IMR-90 (cell line): Measurements from ENCODE around the gene CDH23. TPM values are rescaled to one million over a fixed set of nuclear protein-coding genes. Genes with fewer than 3 reads are reported as not detected.

Source experiments
- ATAC-seq: fragments of 200-7000 bp; cut with Tn5 transposase; 2 replicates; pipeline ENCODE4 v1.9.1; 2020; ENCODE audit warnings: low read depth, mild to moderate bottlenecking, moderate library complexity
- BruUV-seq: library from RNA; stranded (reverse); fragments of 400-500 nt; replicated peaks from 2 replicates; lab custom pipeline; 2021; lab: Mats Ljungman, UMichigan
- CTCF ChIA-PET: fragments of 300-600 bp; formaldehyde crosslinking; extraction: SDS; loops from one replicate; lab custom pipeline; 2021; ENCODE audit warnings: antibody characterized with exemption; lab: Yijun Ruan, JAX
- POLR2A ChIA-PET: fragments of 300-600 bp; sonication (Branson Sonifier 250); formaldehyde crosslinking; loops from one replicate; lab custom pipeline; 2022; ENCODE audit warnings: antibody characterized with exemption; ENCODE audit not compliant: unreplicated experiment; lab: Charles Lee
- DNase-seq: peaks from one replicate; pipeline ENCODE4 v3.0.0; 2013
- H2AFZ ChIP-seq: replicated peaks from 2 replicates; pipeline ENCODE3; 2013; ENCODE audit warnings: low read length, mild to moderate bottlenecking; ENCODE audit not compliant: poor library complexity
- H2AK5ac ChIP-seq: 2 replicates; pipeline ENCODE4 v1.6.1; 2013; ENCODE audit warnings: low read depth, low read length, inconsistent platforms
- H2AK9ac ChIP-seq: replicated peaks from 2 replicates; pipeline ENCODE3; 2013; ENCODE audit warnings: mild to moderate bottlenecking, low read depth, low read length, moderate library complexity; ENCODE audit not compliant: poor library complexity
- H2BK120ac ChIP-seq: 2 replicates; pipeline ENCODE4 v1.6.1; 2013; ENCODE audit warnings: low read depth, low read length, inconsistent platforms
- H2BK15ac ChIP-seq: 3 replicates; pipeline ENCODE4 v1.6.1; 2013; ENCODE audit warnings: low read depth, low read length, inconsistent platforms
- H2BK20ac ChIP-seq: 2 replicates; pipeline ENCODE4 v1.6.1; 2013; ENCODE audit warnings: low read depth, mild to moderate bottlenecking, inconsistent platforms, low read length, moderate library complexity
- H2BK5ac ChIP-seq: 2 replicates; pipeline ENCODE4 v1.6.1; 2013; ENCODE audit warnings: mild to moderate bottlenecking, low read depth, low read length, inconsistent platforms; ENCODE audit not compliant: poor library complexity, severe bottlenecking
- H3K14ac ChIP-seq: replicated peaks from 2 replicates; pipeline ENCODE4 v1.6.1; 2013; ENCODE audit warnings: low read depth, low read length, inconsistent platforms
- H3K18ac ChIP-seq: 2 replicates; pipeline ENCODE4 v1.6.1; 2013; ENCODE audit warnings: low read depth, low read length, control low read depth
- H3K23ac ChIP-seq: 2 replicates; pipeline ENCODE4 v1.6.1; 2013; ENCODE audit warnings: low read depth, low read length, inconsistent platforms
- H3K27ac ChIP-seq: 2 replicates; pipeline ENCODE4 v1.5.1; 2013; ENCODE audit warnings: mild to moderate bottlenecking, control low read depth, low read length; ENCODE audit not compliant: insufficient read depth
- H3K27me3 ChIP-seq: 2 replicates; pipeline ENCODE4 v1.6.1; 2013; ENCODE audit warnings: low read length; ENCODE audit not compliant: control insufficient read depth, insufficient read depth
- H3K36me3 ChIP-seq: 2 replicates; pipeline ENCODE4 v1.6.1; 2013; ENCODE audit warnings: low read length, mixed read lengths; ENCODE audit not compliant: control insufficient read depth, insufficient read depth
- H3K4ac ChIP-seq: 2 replicates; pipeline ENCODE4 v1.6.1; 2013; ENCODE audit warnings: low read depth, low read length, inconsistent platforms
- H3K4me1 ChIP-seq: 2 replicates; pipeline ENCODE4 v1.6.1; 2013; ENCODE audit warnings: low read length, mixed read lengths; ENCODE audit not compliant: control insufficient read depth, insufficient read depth
- H3K4me2 ChIP-seq: 2 replicates; pipeline ENCODE4 v1.6.1; 2013; ENCODE audit warnings: low read depth, mild to moderate bottlenecking, control low read depth, low read length, moderate library complexity
- H3K4me3 ChIP-seq: 2 replicates; pipeline ENCODE4 v1.5.1; 2013; ENCODE audit warnings: low read depth, mild to moderate bottlenecking, control low read depth, low read length, moderate library complexity; ENCODE audit not compliant: insufficient read depth
- H3K56ac ChIP-seq: 2 replicates; pipeline ENCODE4 v1.6.1; 2013; ENCODE audit warnings: low read length, inconsistent platforms; ENCODE audit not compliant: insufficient read depth; ENCODE audit errors: extremely low read depth
- H3K79me1 ChIP-seq, 2 experiments: 2 replicates each; pipeline ENCODE4 v1.6.1; 2013; ENCODE audit warnings: low read length in 2 of 2, inconsistent platforms in 1 of 2, low read depth in 1 of 2
- H3K9ac ChIP-seq: 2 replicates; pipeline ENCODE4 v1.6.1; 2013; ENCODE audit warnings: low read depth, low read length, control low read depth
- H3K9me1 ChIP-seq: 2 replicates; pipeline ENCODE4 v1.6.1; 2013; ENCODE audit warnings: low read length, inconsistent platforms; ENCODE audit not compliant: insufficient read depth
- H3K9me3 ChIP-seq: 2 replicates; pipeline ENCODE4 v1.6.1; 2013; ENCODE audit warnings: low read length; ENCODE audit not compliant: control insufficient read depth, insufficient read depth
- H4K20me1 ChIP-seq: 2 replicates; pipeline ENCODE4 v1.6.1; 2013; ENCODE audit warnings: low read length, inconsistent platforms; ENCODE audit not compliant: insufficient read depth
- H4K5ac ChIP-seq: 2 replicates; pipeline ENCODE4 v1.6.1; 2013; ENCODE audit warnings: mild to moderate bottlenecking, low read depth, low read length, control low read depth
- H4K8ac ChIP-seq, 2 experiments: 2 replicates each; pipeline ENCODE4 v1.6.1; 2013; ENCODE audit warnings: low read depth in 2 of 2, low read length in 2 of 2, control low read depth in 1 of 2, inconsistent platforms in 1 of 2
- H4K91ac ChIP-seq: 2 replicates; pipeline ENCODE4 v1.6.1; 2013; ENCODE audit warnings: low read depth, low read length, inconsistent platforms; ENCODE audit not compliant: insufficient read depth
- CHD1 ChIP-seq: IDR thresholded peaks from 2 replicates; pipeline ENCODE4 v1.6.1; 2012; ENCODE audit warnings: low read depth, low read length, improper control_type of control experiment
- WGBS, 2 experiments: methylation state at CpG; one replicate each; pipeline versions ENCODE4 v1.1.5 to v1.1.7; 2013; ENCODE audit warnings: missing lambda C conversion rate in 2 of 2; ENCODE audit not compliant: insufficient read length in 1 of 2; ENCODE audit errors: extremely low coverage in 2 of 2; 5-methylcytosine and 5-hydroxymethylcytosine counted together
- dilution Hi-C: fragments of 300-500 bp; cut with HindIII; formaldehyde crosslinking; loops from one replicate; pipeline ENCODE4 v1.14.3; 2018; ENCODE audit warnings: low sequenced_read_pairs; ENCODE audit not compliant: unreplicated experiment
- in situ Hi-C: fragments of 300-500 bp; cut with MboI; formaldehyde crosslinking; loops from 3 replicates; pipeline ENCODE4 v1.14.3; 2019; ENCODE audit warnings: low sequenced_read_pairs, inconsistent platforms, mixed read lengths
- intact Hi-C: fragments of 100-400 bp; cut with micrococcal nuclease; formaldehyde crosslinking; loops from 2 replicates; pipeline ENCODE4 v1.10.0; 2022
- polyA plus RNA-seq, 3 experiments: library from polyadenylated mRNA; depleted of rRNA; stranded (reverse); fragments of >200 nt; gene quantifications; 2 replicates each; pipeline ENCODE4 v1.2.3, GENCODE V29; 2012; ENCODE audit warnings: low replicate concordance in 1 of 3
- total RNA-seq: library from RNA; depleted of rRNA; stranded (reverse); fragments of >200 nt; gene quantifications from 2 replicates; pipeline ENCODE4 v1.2.3, GENCODE V29; 2012

The CDH23 gene
- total and polyA plus RNA-seq, 2 of the 4 experiments (the other 2 are of a cell fraction) = under 0.01 to 0.03 TPM

DNA sequence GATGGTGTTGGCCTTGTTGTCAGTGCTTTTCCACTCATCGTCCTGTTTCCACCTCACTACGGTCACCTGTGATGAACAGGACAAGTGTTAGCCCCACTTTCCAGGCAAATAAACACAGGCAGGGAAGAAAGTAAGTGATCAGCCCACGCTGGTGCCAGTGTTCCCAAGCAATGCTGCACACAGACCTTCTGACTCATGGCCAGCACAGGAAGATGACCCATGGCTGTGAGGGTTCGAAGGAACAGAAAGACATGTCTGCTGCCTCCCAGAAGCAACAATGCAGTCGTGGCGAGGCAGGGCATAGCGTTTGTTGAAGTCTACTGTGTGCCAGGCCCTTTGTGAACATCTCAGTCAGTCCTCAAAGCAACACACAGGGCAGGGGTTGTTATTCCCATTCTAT is 41.9 kb upstream of the CDH23 start:
- Histone ChIP-seq H3K18ac (no peak overlapping the region), H2BK5ac (no peak overlapping the region), H2BK15ac (no peak overlapping the region), H3K4me1 (no peaks in the 10 kb centered on the region), H2BK20ac (no peak overlapping the region), H3K56ac (no peak overlapping the region), H2AK5ac (no peak overlapping the region), H3K9me3 (no peaks in the 10 kb centered on the region), H3K9me1 (no peaks in the 10 kb centered on the region), H3K27me3 (no peaks in the 10 kb centered on the region; the same call in 1 of the 2 replicates), H4K8ac (no peak overlapping the region), H2AK9ac (no peak overlapping the region), H4K91ac (no peak overlapping the region), H3K27ac (no peak overlapping the region), H3K79me1 (no peaks in the 10 kb centered on the region), H3K4me3 (no peak overlapping the region), H3K4me2 (no peak overlapping the region), H3K4ac (no peak overlapping the region), H4K5ac (no peak overlapping the region), H3K23ac (no peak overlapping the region), H4K20me1 (no peaks in the 10 kb centered on the region), H3K9ac (no peak overlapping the region), H2BK120ac (no peak overlapping the region), H3K14ac (no peak overlapping the region), H2AFZ (no peak overlapping the region), H3K36me3 (peaks cover 2% of the 10 kb centered on the region)
- CTCF ChIA-PET = no interaction called here
- 67% methylated on average over 1 of the region's 7 CpGs; no CpG with 5 or more reads in 1 of the 2 experiments for WGBS, 2 experiments
- TF ChIP-seq CHD1 = no peak
- intact Hi-C loops (no loop called here), in situ Hi-C loops (no loop called here), dilution Hi-C loops (no loop called here)
- DNase-seq (peak; percentile 20), ATAC-seq (0 out of 2 replicates have a peak, but pooled peaks have one; percentile 33)
- no TSS peak for BruUV-seq
- POLR2A ChIA-PET = no interaction called here
